GM18526 (cell line): ENCODE results near the gene GRIN2A.

Source experiments
- POLR2A ChIP-seq: IDR thresholded peaks from 3 replicates; pipeline ENCODE4 v1.6.1; 2011; ENCODE audit not compliant: insufficient read length; ENCODE audit errors: extremely low read depth

GRIN2A gene

GRCh38 chr16:9845661-9846361 is 336.4 kb downstream of the GRIN2A start:
- no peak for TF ChIP-seq POLR2A

GRCh38 chr16:9844361-9844760 is 337.9 kb downstream of the GRIN2A start:
- TF ChIP-seq POLR2A, result no peak

- TF ChIP-seq POLR2A, result no peak
Measured at GRCh38 chr16:9843424-9844018, 338.7 kb downstream of the GRIN2A start.

GRCh38 chr16:9840761-9841665 is 341.2 kb downstream of the GRIN2A start:
- no peak for TF ChIP-seq POLR2A

- no peak for TF ChIP-seq POLR2A
Measured at GRCh38 chr16:9837481-9837880, 344.7 kb downstream of the GRIN2A start.

GRCh38 chr16:9836118-9836736 is 346.0 kb downstream of the GRIN2A start:
- TF ChIP-seq POLR2A, result no peak

GRCh38 chr16:9827062-9827752 is 355.0 kb downstream of the GRIN2A start:
- TF ChIP-seq POLR2A, result no peak

GRCh38 chr16:9826656-9827055 is 355.6 kb downstream of the GRIN2A start:
- TF ChIP-seq POLR2A, result no peak

GRCh38 chr16:9824200-9825068 is 357.8 kb downstream of the GRIN2A start:
- no peak for TF ChIP-seq POLR2A

GRCh38 chr16:9823510-9823909 is 358.7 kb downstream of the GRIN2A start:
- TF ChIP-seq POLR2A, result no peak

GRCh38 chr16:9821970-9822369 is 360.3 kb downstream of the GRIN2A start:
- no peak for TF ChIP-seq POLR2A

- TF ChIP-seq POLR2A, result no peak
Measured at GRCh38 chr16:9821331-9821730, 360.9 kb downstream of the GRIN2A start.

GRCh38 chr16:9820476-9821246 is 361.6 kb downstream of the GRIN2A start:
- no peak for TF ChIP-seq POLR2A

GRCh38 chr16:9818702-9819101 is 363.5 kb downstream of the GRIN2A start:
- no peak for TF ChIP-seq POLR2A

GRCh38 chr16:9817586-9817985 is 364.6 kb downstream of the GRIN2A start:
- no peak for TF ChIP-seq POLR2A
